MCF 10A (cell line): Measurements from ENCODE around the gene MSI2. TPM values are rescaled to one million over a fixed set of nuclear protein-coding genes. Genes with fewer than 3 reads are reported as not detected.

Experiments used
- BruUV-seq: library from RNA; stranded (reverse); fragments of 400-500 nt; replicated peaks from 2 replicates; lab custom pipeline; 2021; lab: Mats Ljungman, UMichigan
- CTCF ChIA-PET: fragments of 300-600 bp; sonication (Branson Sonifier 250); formaldehyde crosslinking; extraction: SDS; loops from one replicate; lab custom pipeline; 2021; ENCODE audit warnings: antibody characterized with exemption, inconsistent platforms; lab: Yijun Ruan, JAX
- POLR2A ChIA-PET: fragments of 300-600, 350-650 bp; sonication (Branson Sonifier 250); formaldehyde crosslinking; extraction: SDS; loops from one replicate; lab custom pipeline; 2020; ENCODE audit warnings: antibody characterized with exemption, inconsistent platforms; lab: Yijun Ruan, JAX
- DNase-seq: peaks from one replicate; pipeline ENCODE4 v3.0.0-alpha.2; 2018; ENCODE audit not compliant: unreplicated experiment
- H3K27ac Mint-ChIP-seq: one replicate; pipeline ENCODE4 v1.8.0; 2022; ENCODE audit warnings: mild to moderate bottlenecking, low read depth, mixed read lengths; ENCODE audit not compliant: unreplicated experiment
- H3K27me3 Mint-ChIP-seq: one replicate; pipeline ENCODE4 v1.8.0; 2022; ENCODE audit warnings: mixed read lengths; ENCODE audit not compliant: insufficient read depth, unreplicated experiment
- H3K36me3 Mint-ChIP-seq: one replicate; pipeline ENCODE4 v1.8.0; 2022; ENCODE audit warnings: mild to moderate bottlenecking, moderate library complexity, mixed read lengths; ENCODE audit not compliant: insufficient read depth, unreplicated experiment
- H3K4me1 Mint-ChIP-seq: one replicate; pipeline ENCODE4 v1.8.0; 2022; ENCODE audit warnings: mixed read lengths; ENCODE audit not compliant: insufficient read depth, unreplicated experiment
- H3K4me3 Mint-ChIP-seq: one replicate; pipeline ENCODE4 v1.8.0; 2022; ENCODE audit warnings: mild to moderate bottlenecking, moderate library complexity, mixed read lengths; ENCODE audit not compliant: unreplicated experiment
- H3K9me3 Mint-ChIP-seq: one replicate; pipeline ENCODE4 v1.8.0; 2022; ENCODE audit warnings: mixed read lengths; ENCODE audit not compliant: unreplicated experiment
- intact Hi-C: fragments of 100-400 bp; cut with micrococcal nuclease; formaldehyde crosslinking; loops from 2 replicates; pipeline ENCODE4 v1.14.1; 2022
- total RNA-seq: library from RNA; stranded (reverse); gene quantifications from 2 replicates; pipeline ENCODE4 v1.2.3, GENCODE V29; 2022
- TF ChIP-seq, protein P1 (sequence below): fragments of 200-600 bp; IDR thresholded peaks from one replicate; pipeline ENCODE4 v1.8.0; 2022; ENCODE audit warnings: antibody characterized with exemption, mild to moderate bottlenecking; ENCODE audit not compliant: unreplicated experiment

MSI2 gene
- total RNA-seq, 1 experiment from 2014 or later, result 60.6 TPM

DNA sequence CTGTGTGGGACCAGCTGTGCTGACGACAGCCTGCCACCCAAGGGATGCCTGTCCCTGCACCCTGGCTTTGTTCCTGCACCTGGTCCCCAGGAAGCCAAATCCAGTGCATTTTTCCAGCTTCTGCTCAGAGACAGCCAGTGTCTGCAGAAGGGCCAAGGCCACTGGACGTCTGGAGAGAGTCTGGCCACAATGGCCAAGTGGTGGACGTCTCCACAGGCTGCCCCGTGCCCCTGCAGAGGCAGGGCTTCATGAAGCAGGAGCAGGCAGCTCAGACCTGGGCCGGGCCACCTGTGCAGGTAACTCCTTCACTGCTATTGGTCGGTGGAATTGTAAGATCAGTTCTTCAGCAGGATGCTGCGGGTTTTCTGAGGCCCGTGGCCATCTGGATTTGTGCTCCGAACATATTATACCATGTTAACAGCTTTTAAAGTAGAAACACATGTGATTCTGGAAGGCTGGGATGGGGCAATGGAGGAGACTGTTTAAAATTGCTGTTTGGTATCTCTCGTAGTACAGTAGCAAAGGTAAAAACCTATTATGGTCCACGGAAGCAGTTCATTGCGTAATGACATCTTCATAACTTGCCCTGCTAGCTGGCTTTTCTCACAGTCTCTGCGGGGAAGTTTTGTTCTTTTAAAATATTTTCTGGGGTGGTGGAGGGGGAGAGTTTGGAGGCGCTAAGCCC lies 303.5 kb downstream of the MSI2 start:
- CTCF ChIA-PET, result interaction anchor here (1.4 kb wide), 1 partner anchor 38 kb away, joined by 5 read pairs; no protein-coding TSS in a partner anchor
- Mint-ChIP-seq H3K9me3 (no peaks in the 10 kb centered on the region), H3K4me1 (peaks cover 14% of the 10 kb centered on the region)

DNA sequence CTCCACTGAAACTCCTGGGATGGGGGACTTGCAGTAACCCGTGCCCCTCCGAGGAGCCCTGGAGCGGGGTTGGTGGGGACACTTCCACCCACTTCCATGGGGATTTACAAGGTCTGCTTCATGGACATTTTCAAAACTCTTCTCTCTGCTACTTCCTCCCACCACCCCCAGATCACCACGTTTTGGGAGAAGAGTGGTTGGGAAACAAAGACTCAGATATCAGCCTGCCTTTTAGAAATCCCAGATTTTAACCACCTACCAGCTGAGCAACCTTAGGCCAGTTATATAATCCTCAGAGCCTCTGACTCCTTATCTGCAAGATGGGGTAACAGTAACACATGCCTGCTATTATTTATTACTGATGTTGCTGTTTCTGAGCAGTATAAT lies 304.0 kb downstream of the MSI2 start:
- TF ChIP-seq, protein P1, sequence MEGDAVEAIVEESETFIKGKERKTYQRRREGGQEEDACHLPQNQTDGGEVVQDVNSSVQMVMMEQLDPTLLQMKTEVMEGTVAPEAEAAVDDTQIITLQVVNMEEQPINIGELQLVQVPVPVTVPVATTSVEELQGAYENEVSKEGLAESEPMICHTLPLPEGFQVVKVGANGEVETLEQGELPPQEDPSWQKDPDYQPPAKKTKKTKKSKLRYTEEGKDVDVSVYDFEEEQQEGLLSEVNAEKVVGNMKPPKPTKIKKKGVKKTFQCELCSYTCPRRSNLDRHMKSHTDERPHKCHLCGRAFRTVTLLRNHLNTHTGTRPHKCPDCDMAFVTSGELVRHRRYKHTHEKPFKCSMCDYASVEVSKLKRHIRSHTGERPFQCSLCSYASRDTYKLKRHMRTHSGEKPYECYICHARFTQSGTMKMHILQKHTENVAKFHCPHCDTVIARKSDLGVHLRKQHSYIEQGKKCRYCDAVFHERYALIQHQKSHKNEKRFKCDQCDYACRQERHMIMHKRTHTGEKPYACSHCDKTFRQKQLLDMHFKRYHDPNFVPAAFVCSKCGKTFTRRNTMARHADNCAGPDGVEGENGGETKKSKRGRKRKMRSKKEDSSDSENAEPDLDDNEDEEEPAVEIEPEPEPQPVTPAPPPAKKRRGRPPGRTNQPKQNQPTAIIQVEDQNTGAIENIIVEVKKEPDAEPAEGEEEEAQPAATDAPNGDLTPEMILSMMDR, result no peak
- Mint-ChIP-seq H3K27ac (no peak overlapping the region), H3K27me3 (no peaks in the 10 kb centered on the region), H3K36me3 (peaks cover 21% of the 10 kb centered on the region), H3K4me3 (no peak overlapping the region), H3K9me3 (no peaks in the 10 kb centered on the region), H3K4me1 (peaks cover 14% of the 10 kb centered on the region)
- ChIA-PET CTCF (interaction anchor here (1.4 kb wide), 1 partner anchor 37 kb away, joined by 5 read pairs; no protein-coding TSS in a partner anchor), POLR2A (interaction anchor here (1.2 kb wide), 1 partner anchor 27 kb away, joined by 3 read pairs; no protein-coding TSS in a partner anchor)
- intact Hi-C loops, result no loop called here
- no peak for DNase-seq
- BruUV-seq, result no TSS peak

More for the DNA sequence above, 303.5 kb downstream of the MSI2 start:
- no peaks in the 10 kb centered on the region for H3K27me3 Mint-ChIP-seq
- H3K27ac Mint-ChIP-seq, result no peak overlapping the region
- POLR2A ChIA-PET, result interaction anchor here (0.6 to 1.2 kb wide), 2 partner anchors 27 to 751 kb away, joined by 3 read pairs; no protein-coding TSS in a partner anchor
- BruUV-seq, result no TSS peak
- peaks cover 18% of the 10 kb centered on the region for H3K36me3 Mint-ChIP-seq
- DNase-seq, result no peak
- TF ChIP-seq, protein P1, result no peak
- H3K4me3 Mint-ChIP-seq, result no peak overlapping the region
- intact Hi-C loops, result no loop called here

DNA sequence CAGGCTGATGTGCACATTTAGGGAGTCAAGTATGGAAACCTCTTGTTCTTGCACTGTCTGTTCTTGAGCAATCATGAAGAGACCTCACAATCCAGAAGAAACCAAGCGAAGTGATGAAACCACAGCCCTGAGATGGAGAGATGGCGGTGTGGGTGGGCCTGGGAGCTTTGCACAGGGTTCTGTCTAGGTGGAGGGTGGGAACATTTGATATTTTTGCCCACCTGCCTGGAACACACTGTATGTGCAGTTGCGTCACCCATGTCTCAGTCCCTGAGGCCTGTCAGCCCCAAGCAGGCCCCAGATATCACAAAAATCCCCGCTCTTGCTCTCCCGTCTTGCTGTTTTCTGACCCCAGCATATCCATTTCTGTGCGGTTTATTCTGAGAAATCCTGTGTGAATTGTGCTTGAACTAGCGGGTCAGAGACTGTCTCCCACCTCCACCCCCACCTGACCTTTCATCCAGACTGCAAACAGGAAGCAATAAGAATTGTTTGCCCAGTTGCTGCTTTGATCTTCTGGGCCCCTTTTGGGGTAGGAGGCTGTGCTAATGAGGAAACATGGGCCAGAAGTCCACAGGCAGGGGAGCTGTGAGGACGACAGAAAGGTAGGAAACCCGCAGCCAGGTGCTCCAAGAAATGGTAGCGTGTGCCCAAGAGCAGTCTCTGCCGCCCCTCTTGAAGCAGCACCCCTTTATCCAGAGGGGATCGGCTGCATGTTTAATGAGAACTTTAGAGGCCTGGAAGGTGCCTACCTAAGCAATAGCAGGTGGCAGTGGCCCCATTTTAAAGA lies 304.9 kb downstream of the MSI2 start:
- DNase-seq, result no peak
- ChIA-PET POLR2A (no interaction called here), CTCF (interaction anchor here (0.7 to 1.0 kb wide), 2 partner anchors 36 to 121 kb away, joined by 4 read pairs; no protein-coding TSS in a partner anchor)
- H3K27me3 Mint-ChIP-seq, result no peaks in the 10 kb centered on the region
- TF ChIP-seq, protein P1, result no peak
- BruUV-seq, result no TSS peak
- H3K27ac Mint-ChIP-seq, result peak overlapping the region; percentile 73
- H3K9me3 Mint-ChIP-seq, result no peaks in the 10 kb centered on the region
- peaks cover 11% of the 10 kb centered on the region for H3K4me1 Mint-ChIP-seq
- peaks cover 30% of the 10 kb centered on the region for H3K36me3 Mint-ChIP-seq
- intact Hi-C loops, result no loop called here
- H3K4me3 Mint-ChIP-seq, result no peak overlapping the region

DNA sequence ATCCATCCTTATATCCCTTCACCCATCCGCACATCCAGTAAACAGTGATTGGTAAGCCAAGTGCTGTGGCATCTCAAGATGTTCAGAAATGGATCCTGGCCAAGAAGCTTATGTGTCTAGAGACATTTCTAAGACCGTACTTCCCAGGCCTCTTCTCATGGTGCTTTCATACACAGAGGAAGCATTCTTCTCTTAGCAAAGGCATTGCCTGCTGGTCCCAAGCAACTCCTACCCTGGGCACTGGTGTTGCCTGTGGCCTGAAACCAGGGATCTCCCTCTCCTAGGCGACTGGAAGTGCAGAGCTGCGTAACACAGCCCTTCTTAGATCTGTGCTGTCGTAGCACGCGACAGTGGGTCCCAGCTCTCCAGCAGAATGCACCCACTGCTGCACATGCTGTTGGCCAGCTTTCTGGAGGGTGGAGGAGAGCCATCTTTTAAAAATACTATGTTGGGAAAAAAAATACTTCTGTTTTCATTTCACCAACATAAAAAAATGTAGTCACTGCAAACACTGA lies 305.9 kb downstream of the MSI2 start:
- TF ChIP-seq, protein P1, result no peak
- ChIA-PET POLR2A (interaction anchor here (0.6 kb wide), 1 partner anchor 62 kb away, joined by 4 read pairs; no protein-coding TSS in a partner anchor), CTCF (interaction anchor here (0.5 to 1.0 kb wide), 4 partner anchors 35 to 553 kb away, joined by 3 to 4 read pairs (median 4); no protein-coding TSS in a partner anchor)
- peaks cover 9% of the 10 kb centered on the region for H3K4me1 Mint-ChIP-seq
- H3K4me3 Mint-ChIP-seq, result no peak overlapping the region
- intact Hi-C loops, result no loop called here
- no peaks in the 10 kb centered on the region for H3K9me3 Mint-ChIP-seq
- BruUV-seq, result no TSS peak
- H3K27me3 Mint-ChIP-seq, result no peaks in the 10 kb centered on the region
- DNase-seq, result no peak
- no peak overlapping the region for H3K27ac Mint-ChIP-seq
- peaks cover 30% of the 10 kb centered on the region for H3K36me3 Mint-ChIP-seq
